NCI-H1436 (cell line): ENCODE measurements around the gene GSC.
"Not testable (repeated sequence)": the region's sequence is repeated elsewhere in the genome, so short reads cannot be mapped to it uniquely, and the experiment has no call there.

Experiments used
- DNase-seq: peaks from one replicate; lab custom pipeline; 2025; lab: John Stamatoyannopoulos, UW

The GSC gene

DNA sequence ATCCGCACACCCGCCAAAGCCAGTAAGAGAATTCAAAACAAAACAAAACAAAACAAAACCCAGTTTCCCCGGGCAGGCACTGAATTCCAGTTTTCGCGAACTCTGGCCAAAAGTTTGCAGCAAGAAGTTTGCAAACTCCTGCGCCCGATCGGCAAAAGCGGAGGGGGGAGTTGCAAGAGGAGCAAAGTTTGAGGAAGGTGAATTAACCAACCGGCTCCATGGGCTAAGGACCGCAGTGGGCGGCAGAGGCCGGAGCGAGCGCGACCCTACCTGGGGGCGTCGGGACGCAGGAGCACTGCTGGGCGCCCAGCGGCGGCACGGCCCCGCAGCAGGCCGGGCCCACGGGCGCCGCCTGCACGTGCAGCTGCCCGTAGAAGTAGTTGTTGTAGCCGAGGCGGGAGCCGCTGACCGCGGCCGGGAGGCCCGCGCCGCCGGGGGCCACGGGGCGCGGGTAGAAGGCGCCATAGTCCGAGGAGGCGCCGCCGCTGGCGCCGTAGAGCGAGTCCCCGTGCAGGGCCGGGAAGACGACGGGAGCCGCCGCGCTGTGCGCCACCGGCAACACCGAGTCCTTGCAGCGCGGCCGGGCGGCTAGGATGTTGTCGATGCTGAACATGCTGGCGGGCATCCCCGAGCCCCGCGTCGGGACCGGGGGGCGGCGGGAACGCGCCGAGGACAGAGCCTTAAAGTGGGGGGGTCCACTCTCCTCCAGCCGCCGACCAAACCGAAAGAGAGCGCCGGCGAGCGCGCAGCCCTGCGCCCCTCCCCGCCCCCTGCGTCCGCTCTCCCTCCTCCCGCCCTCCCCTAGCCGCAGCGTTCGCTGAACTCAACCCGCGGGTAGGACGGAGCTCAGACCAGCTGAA lies at the start of gene GSC:
Gene GSC (minus strand): TSS at position 723 of the 860 bp plus-strand sequence. CDS start 98 bp downstream, at position 625.
- DNase-seq = no peak

DNA sequence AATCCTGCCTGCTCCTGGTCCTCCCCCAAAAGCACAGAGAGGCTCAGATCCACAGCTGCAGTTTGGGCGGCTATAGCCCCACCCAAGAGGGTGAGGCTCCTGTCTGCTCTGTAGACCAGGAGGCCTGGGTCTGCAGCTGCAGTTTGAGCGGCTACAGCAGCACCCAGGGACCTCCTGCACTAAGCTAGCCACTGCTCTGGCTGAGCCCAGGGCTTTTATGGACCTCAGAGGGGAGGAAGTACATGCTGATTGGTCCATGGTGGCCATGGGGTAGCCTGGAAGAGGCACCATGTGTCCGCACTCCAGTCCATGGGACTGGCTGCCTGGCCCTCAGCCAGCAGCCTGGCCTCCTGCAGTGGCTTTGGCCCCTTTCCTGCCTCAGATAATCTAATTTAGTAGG lies 49.6 kb upstream of the GSC start:
- no peak for DNase-seq

DNA sequence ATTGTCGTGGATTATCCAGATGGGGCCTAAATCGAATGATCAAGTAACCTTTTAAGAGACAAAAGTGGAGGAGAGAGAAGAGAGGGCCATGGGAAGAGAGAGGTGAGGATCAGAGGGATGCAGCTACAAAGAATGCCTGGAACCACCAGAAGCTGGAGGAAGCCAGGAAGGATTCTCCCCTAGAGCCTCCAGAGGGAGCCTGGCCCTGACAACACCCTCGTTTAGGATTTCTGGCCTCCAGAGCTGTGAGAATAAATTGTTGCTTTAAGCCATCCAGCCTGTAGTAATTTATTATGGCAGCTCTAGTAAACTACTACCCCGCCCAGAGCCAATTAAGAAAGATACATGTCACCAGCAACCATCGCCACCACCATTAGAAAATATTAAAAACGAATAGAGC lies 46.2 kb upstream of the GSC start:
- no peak for DNase-seq

DNA sequence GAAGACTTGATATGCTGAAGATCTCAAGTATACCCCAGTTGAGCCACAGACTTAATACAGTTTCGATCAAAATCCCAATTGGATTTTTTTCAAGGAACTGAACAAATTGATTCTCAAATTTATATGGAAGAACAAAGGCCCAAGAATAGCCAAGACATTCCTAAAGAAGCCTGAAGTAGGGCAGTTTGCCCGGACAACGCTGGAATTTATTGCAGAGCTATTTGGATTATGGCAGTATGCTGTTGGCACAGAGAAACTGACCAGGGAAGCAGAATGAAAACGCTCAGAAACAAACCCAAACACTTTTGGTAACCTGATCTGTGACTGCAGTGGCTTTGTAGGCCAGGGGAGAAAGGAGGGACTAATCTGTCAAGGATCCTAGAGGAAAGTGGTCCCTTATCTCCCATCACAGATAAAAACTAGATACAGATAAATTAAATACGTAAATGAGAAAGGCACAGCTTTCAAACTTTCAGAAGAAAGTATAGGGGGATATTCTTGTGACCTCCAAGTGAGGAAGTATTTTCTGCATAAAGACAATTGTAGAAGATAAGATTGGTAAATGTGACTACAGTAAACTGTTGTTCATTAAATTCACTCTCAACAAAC lies 35.9 kb upstream of the GSC start:
- no peak for DNase-seq

DNA sequence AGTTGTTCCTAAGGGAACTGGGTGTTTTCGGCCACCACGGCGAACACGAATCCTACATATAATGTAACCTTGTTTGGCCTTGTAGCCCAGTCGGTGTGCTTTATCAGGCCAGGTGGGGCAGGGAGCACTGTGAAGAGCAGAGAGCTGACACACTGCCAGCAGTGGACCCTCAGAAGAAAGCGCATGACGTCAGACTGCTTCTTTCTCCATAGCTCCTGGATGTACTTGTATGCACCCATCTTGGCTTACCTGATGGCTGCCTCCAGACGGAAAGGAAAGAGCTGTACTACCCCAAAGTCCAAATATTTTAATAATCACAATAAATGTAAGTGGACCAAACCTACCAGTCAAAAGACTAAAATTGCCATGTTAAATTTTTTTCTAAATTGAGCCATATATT lies 31.3 kb upstream of the GSC start:
- DNase-seq = no peak

DNA sequence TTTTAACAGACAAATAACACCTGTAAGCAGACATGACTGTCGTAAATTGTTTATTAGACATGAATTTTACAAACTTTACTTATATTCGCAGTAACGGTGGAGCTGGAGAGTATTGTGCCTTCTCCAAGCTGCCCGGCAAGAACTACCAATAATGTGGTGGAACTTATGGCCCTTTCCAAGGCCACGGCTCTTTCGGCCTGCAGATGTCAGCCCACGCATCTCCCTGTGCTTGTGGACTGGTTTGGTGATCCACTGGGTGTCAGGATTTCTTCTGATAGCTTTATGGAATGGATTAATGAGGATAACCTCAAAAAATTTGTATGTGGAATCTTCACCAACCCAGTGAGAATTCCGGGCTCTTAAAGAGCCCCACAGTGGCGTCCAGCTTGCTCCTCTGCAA lies 30.9 kb upstream of the GSC start:
- not testable (repeated sequence) for DNase-seq

DNA sequence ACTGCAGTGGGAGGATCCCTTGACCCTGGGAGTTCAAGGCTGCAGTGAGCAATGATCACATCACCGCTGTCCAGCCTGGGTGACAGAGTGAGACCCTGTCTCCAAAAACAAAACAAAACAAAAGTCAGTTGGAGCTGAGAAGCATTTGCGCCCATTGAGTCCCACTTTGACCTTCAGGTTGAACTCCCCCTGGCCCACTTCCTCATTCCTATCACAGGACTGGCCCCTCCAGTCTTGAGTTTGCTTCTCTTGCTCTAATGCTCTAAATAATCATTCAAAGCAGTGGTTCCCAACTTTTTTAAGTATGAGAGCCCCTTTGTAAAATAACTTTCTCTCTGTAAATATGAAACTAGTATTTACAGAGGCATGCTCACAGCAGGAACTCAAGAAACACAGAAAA lies 28.0 kb upstream of the GSC start:
- DNase-seq = no peak

DNA sequence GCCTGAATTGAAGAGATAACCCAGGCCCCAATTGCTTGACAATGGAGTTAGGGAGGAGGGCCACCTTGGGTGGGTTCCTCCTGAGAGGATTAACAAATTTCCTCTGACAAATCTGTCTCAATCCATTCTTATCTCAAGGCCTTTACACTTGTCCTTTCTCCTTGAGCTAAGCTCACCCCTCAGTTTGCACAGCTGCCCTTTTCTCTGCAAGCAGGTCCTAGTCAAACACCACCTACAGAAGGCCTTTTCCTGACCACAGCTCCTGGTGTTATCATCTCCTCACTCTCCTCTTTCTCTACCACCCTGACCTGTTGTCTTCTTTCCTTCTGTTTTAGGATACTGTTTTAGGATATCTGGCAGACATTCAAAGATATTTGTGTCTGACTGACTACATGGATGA lies 26.4 kb upstream of the GSC start:
- DNase-seq = no peak

DNA sequence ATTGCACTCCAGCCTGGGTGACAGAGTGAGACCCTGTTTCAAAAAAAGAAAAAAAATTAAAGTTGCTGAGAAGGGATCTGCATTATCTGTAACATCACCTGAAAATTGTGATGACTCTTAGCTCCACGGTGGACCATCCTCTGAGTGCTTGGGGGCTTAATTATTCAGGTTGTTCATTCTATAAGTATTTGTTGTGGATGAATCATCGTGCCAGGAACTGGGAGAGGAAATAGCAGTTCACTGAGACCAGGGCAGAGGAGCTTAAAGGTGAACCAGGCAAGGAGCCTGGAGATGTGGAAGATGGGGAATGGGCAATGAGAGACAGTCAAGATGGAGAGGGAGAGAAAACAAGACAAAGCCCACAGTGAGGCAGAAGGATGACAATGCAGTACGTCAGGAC lies 25.5 kb upstream of the GSC start:
- no peak for DNase-seq

DNA sequence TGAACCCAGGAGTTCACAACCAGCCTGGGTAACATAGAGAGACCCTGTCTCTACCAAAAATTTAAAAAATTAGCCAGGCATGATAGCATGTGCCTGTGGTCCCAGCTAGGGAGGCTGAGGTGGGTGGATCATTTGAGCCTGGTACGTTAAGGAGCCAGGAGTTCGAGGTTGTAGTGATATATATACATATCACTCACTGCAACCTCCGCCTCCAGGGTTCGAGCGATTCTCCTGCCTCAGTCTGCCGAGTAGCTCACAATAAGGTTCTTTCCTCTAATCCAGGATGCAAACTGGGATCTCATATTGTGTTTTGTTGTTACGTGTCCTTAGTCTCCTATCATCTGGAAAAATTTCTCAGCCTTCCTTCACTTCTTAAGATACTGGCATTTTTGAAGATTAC lies 24.0 kb upstream of the GSC start:
- DNase-seq = no peak

DNA sequence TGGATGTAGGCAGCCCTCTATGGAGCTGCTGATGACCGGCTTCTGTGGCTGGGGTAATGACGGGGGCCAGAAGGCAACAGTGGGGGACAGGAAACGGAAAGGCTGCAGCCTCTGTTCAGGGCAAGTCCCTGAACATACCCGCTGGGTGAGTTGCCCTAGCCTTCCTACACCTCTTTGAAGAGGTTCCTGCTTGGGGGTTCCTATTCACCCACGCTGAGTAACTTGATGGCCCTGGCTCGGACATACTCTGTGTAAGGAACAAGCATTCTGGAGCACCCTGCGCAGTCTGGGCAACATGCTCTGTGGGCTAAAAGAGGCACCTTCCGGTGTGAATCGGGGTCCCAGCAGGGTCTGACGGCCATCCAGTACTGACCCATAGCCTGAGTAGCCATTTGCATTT lies 17.7 kb upstream of the GSC start:
- no peak for DNase-seq

DNA sequence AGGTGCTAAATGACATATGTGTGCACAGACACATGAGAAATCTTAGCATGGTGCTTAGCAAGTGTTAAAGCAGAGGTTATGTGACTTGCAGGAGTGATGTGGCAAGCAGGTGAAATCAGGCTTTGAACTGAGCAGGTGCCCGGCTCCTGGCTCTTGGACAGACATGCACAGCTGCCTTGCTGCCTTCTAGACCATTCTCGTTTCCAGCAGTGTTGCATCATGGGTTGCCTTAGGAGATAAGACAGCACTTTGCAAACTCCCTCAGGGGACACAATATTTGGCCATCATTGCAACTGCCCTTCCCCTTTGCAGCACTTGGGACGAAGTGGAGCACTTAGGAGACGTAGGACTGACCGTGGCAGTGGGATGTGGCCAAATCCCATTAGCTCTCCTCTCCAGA lies 17.2 kb upstream of the GSC start:
- no peak for DNase-seq

DNA sequence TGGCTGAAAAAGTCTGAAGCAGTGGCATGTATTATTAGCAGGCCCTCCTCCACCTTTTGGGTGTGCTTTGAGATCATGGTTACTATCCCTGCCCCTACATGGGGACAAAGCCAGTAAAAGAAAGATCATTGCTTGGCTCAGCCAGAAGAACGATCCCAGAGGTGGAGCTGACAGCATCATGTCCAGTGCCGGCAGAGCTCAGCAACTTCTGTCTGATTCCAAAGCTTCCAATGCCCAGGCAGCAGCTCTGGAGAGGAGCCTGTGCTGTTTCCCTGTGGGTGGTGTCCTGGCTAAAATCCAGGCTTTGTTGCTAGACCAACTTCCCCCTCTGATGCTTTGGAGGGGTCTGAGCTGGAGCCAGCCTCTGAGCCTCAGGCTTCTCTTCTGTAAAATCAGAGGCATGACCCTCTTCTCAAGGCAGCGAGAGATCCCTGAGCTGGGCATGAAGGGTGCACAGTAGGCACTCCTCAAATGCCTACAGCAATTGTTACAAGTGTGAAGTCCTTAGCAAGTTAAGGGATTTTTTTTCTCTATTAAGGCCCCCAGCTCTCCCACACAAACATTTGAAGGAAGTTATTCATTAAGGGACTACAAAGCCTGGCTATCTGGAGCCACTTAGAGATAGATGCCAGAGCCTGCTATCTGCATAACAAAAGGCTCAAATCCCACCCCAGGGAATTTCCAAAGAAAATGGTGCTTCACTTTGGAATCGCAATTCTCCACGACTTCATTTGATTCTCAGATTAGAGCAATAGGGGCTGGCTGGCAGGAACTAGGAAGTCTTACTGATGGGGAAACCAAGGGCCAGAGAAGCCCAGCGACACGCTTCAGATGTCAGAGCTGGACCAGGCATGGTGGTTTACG lies 10.9 kb upstream of the GSC start:
- no peak for DNase-seq

DNA sequence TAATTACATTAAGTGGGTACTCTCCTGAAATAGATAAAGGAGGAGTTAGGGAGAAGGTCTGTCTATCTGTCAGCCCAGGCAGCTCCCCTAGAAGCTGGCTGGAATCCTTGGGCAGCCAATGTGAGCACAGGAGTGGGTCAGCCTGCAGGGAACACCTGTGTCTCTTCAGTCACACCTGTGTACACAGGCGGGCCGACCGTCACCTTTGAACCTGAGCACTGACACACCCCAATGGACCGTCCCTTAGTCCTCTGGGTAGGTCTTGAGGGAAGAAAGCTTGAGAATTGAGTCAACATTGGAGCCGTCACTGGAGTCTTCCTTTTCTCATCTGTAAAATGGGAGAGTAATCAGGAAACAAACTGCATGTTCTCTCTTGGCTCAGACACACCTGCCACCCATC lies 9.8 kb upstream of the GSC start:
- DNase-seq = no peak

DNA sequence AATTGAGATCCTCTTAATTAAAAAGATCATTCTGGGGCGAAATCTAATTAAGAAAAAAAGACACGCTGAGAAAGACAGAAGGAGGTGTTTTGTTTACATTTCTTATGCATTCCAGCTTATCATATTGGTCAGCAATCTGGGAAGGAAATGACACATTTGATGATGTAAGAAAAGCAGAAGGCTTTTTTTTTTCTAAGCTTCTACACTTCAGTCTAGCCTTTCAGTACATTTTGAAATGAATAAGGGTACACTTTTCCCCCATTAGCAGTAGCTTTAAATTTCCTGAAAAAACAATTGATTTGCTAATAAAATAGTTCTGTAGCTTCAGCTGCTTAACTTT lies 5.9 kb upstream of the GSC start:
- DNase-seq = no peak

DNA sequence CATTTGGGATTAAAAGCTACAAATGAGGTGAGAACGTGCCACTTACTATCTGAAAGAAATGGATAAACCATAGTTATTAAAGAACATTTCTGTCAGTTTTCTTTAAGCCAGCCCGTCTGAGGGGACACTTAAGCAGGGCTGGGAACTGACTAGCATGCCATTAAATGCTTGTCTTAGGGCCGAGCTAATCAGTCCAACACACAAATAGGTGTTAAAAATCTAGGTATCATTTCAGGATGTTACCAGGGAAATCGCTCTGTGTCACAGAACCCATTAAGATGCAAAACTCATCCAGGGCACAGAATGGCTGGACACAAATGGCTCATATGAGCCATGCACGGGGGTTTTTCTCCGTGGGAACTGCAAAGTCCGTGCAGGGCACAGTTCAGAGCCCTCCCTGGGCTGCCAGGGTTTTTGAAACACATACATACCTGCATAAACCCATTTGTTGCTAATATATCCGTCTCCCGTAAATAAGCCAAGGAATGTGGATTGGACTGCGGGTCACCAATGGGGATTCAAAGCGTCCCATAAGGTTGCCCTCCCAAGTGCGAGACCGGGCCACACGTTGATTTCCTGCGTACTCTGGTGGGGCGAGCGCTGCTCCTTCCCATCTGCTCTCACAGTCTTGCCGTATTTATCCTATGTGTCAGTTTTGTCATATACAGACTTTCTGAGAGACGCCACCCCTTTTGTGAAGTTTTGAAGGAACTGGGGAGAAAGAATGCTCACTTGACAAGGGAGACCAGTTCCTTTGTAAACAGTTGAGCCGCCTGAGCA lies 5.4 kb upstream of the GSC start:
- no peak for DNase-seq

DNA sequence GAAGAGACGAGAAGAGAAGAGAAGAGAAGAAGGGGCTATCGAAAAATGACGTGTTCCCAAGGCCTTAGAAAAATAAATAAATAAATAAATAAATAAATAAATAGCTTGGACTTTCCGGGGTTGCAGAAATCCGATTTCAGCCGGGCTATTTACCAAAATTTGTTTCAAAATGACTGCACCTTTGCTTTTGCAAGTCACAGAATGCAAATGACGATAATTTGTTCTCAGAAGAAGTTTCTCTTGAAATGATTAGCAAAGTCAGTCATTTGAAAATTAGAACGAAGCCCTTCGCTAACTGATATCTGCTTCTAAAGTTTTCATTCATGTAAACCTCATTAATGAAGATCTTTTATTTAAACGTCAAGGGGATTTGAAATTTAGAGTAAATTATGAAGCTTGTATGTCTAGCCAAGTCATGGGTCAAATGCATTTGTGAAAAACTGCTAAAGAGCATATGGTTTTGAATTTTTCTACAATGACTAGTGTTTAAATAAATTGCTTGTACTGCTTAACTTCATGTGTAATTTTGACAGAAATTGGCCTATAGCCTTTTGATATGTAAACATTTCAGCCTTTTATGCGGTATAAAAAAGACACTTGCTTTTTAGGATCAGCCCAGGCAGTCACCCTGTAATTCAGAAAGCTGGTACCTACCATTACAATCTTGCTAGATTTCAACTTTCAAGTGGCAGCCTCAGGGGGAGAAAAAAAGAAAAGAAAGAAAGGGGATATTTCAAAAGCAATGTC lies 4.6 kb upstream of the GSC start:
- no peak for DNase-seq

DNA sequence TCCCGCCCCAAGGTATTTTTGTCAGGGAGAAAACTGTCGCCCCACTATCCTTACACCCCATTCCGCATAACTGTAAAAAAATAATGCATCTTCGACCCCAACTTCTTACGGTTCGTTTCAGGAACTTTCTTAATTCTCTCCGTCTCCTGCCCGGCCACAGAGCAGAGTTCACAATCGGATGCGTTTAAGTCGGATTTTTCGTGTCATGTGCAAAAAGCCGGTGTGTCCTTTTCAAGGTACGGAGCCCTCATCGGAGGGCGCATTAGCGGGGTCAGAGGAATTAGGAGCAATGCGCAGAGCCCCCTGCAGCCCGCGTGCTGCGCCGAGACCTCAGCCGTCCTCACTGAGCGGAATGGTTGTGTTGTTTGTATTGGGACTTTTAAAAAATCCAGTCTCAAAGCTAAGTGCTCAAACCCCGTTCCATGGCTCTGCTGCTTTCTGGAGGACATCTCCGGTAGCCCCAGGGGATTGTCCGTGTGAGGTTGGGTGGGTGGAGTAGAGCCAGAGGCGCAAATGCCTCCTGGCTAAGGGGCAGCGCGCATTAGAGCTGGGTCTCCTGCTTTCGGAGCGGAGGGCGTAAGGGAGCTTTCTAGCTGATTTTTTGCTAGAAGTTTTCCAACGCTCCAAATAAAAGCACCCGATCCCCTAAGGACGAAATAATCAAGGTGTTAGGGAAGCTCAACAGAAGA lies 3.9 kb upstream of the GSC start:
- no peak for DNase-seq

DNA sequence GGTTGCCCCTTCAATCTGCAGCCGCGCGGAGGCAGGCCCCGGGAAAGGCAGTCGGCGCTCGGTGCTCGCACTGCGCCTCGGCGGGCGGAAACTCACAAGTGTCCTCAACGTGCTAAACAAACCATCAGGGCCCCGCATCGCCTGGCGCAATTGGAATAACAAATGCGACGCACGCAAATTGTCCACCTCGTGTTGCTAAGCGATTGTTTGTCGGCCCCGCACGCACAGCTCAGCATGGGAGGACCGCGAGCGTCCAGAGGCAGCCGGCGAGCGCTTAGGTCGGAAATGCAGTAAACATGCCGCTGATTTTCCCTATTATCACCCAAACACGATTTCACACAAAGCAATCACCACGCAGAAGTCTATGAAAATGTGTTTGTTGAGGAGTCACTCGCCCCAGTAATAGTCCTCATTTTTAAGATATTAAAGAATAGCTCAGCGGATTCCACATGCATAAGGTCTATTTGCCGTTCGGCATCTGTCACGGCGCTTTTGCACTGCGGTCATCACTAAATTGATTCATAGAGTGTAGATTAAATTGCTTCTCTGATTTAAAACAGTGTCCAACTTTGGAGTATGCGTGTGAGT lies 3.2 kb upstream of the GSC start:
- DNase-seq = no peak

DNA sequence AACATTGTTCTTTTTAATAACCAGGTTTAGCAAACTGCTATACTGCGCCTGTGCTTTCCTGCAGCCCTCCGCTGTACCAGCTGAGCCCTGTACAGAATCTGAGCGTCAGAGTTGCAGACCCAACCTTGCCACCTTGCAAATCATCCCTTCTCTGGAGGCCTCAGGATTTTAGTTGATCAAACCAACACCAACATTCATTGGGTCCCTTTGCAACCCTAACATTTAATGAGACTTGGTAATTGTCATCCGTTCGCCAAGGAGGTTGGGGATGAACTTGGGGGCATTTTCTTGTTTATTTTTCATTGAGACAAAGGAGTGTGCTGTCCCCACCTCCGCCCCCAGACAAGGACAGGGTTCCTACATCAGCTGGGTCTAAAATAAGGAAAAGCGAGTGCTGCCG lies 2.6 kb upstream of the GSC start:
- DNase-seq = no peak
